Measurements from ENCODE around the gene MSX2. TPM values are rescaled to one million over a fixed set of nuclear protein-coding genes. Genes with fewer than 3 reads are reported as not detected.

Gene MSX2
- total RNA-seq, 1 donor from 2014 or later, result 0.56 TPM

- Mint-ChIP-seq H3K27ac (ENCODE audit: unreplicated experiment) (no peak overlapping the region), H3K4me1 (ENCODE audit: unreplicated experiment) (peaks cover 7% of the 10 kb centered on the region), H3K4me3 (ENCODE audit: unreplicated experiment) (peak overlapping the region; percentile 53), H3K27me3 (ENCODE audit: unreplicated experiment) (peaks cover 25% of the 10 kb centered on the region), H3K36me3 (ENCODE audit: low read depth, unreplicated experiment) (no peaks in the 10 kb centered on the region), H3K9me3 (ENCODE audit: unreplicated experiment) (no peaks in the 10 kb centered on the region)
- TF ChIP-seq, protein P1, sequence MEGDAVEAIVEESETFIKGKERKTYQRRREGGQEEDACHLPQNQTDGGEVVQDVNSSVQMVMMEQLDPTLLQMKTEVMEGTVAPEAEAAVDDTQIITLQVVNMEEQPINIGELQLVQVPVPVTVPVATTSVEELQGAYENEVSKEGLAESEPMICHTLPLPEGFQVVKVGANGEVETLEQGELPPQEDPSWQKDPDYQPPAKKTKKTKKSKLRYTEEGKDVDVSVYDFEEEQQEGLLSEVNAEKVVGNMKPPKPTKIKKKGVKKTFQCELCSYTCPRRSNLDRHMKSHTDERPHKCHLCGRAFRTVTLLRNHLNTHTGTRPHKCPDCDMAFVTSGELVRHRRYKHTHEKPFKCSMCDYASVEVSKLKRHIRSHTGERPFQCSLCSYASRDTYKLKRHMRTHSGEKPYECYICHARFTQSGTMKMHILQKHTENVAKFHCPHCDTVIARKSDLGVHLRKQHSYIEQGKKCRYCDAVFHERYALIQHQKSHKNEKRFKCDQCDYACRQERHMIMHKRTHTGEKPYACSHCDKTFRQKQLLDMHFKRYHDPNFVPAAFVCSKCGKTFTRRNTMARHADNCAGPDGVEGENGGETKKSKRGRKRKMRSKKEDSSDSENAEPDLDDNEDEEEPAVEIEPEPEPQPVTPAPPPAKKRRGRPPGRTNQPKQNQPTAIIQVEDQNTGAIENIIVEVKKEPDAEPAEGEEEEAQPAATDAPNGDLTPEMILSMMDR (IDR thresholded peaks at IDR 0.05; ENCODE audit: unreplicated experiment), result no peak
- no peak for DNase-seq (ENCODE audit: low spot score)
Observed at GRCh38 chr5:174725991-174726601, 1.7 kb downstream of the MSX2 start.

GRCh38 chr5:174726916-174727793, 2.8 kb downstream of the MSX2 start:
- DNase-seq (ENCODE audit: low spot score), result no peak
- Mint-ChIP-seq H3K4me1 (ENCODE audit: unreplicated experiment) (peaks cover 10% of the 10 kb centered on the region), H3K36me3 (ENCODE audit: low read depth, unreplicated experiment) (no peaks in the 10 kb centered on the region), H3K4me3 (ENCODE audit: unreplicated experiment) (no peak overlapping the region), H3K27me3 (ENCODE audit: unreplicated experiment) (peaks cover 26% of the 10 kb centered on the region), H3K27ac (ENCODE audit: unreplicated experiment) (no peak overlapping the region), H3K9me3 (ENCODE audit: unreplicated experiment) (no peaks in the 10 kb centered on the region)
- TF ChIP-seq, protein P1 (IDR thresholded peaks at IDR 0.05; ENCODE audit: unreplicated experiment), result no peak

GRCh38 chr5:174727794-174728680, 3.7 kb downstream of the MSX2 start:
- Mint-ChIP-seq H3K27me3 (ENCODE audit: unreplicated experiment) (peaks cover 28% of the 10 kb centered on the region), H3K9me3 (ENCODE audit: unreplicated experiment) (no peaks in the 10 kb centered on the region), H3K36me3 (ENCODE audit: low read depth, unreplicated experiment) (no peaks in the 10 kb centered on the region), H3K4me1 (ENCODE audit: unreplicated experiment) (peaks cover 10% of the 10 kb centered on the region), H3K4me3 (ENCODE audit: unreplicated experiment) (no peak overlapping the region), H3K27ac (ENCODE audit: unreplicated experiment) (no peak overlapping the region)
- TF ChIP-seq, protein P1 (IDR thresholded peaks at IDR 0.05; ENCODE audit: unreplicated experiment), result no peak
- DNase-seq (ENCODE audit: low spot score), result no peak

DNA sequence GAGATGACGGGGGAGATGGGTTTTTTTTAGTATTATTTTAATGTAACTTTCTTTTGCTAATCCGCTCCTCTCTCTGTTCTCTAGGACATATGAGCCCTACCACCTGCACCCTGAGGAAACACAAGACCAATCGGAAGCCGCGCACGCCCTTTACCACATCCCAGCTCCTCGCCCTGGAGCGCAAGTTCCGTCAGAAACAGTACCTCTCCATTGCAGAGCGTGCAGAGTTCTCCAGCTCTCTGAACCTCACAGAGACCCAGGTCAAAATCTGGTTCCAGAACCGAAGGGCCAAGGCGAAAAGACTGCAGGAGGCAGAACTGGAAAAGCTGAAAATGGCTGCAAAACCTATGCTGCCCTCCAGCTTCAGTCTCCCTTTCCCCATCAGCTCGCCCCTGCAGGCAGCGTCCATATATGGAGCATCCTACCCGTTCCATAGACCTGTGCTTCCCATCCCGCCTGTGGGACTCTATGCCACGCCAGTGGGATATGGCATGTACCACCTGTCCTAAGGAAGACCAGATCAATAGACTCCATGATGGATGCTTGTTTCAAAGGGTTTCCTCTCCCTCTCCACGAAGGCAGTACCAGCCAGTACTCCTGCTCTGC, 4.8 kb downstream of the MSX2 start:
- H3K27ac Mint-ChIP-seq (ENCODE audit: unreplicated experiment), result no peak overlapping the region
- TF ChIP-seq, protein P1 (IDR thresholded peaks at IDR 0.05; ENCODE audit: unreplicated experiment), result no peak
- no peak for DNase-seq (ENCODE audit: low spot score)
- H3K36me3 Mint-ChIP-seq (ENCODE audit: low read depth, unreplicated experiment), result no peaks in the 10 kb centered on the region
- peaks cover 3% of the 10 kb centered on the region for H3K4me1 Mint-ChIP-seq (ENCODE audit: unreplicated experiment)
- peaks cover 29% of the 10 kb centered on the region for H3K27me3 Mint-ChIP-seq (ENCODE audit: unreplicated experiment)
- H3K4me3 Mint-ChIP-seq (ENCODE audit: unreplicated experiment), result no peak overlapping the region
- H3K9me3 Mint-ChIP-seq (ENCODE audit: unreplicated experiment), result no peaks in the 10 kb centered on the region
